Measurements from ENCODE around the gene PTGR2. TPM values are rescaled to one million over a fixed set of nuclear protein-coding genes. Genes with fewer than 3 reads are reported as not detected.

PTGR2 gene
- total and polyA plus RNA-seq, 2 of the 8 experiments (the other 6 are each of a cell fraction or from before 2014, with no cell fraction given): 6.0 to 17.5 TPM

- TF ChIP-seq SUZ12 (IDR thresholded peaks at IDR 0.05; ENCODE audit: low read length) (peak; percentile 48; the same call in 1 of the 2 replicates), POLR2AphosphoS5 (IDR thresholded peaks at IDR 0.05; ENCODE audit: low read depth, low read length) (peak; percentile 71), TEAD4 (IDR thresholded peaks at IDR 0.05; ENCODE audit: low read depth, low read length) (no peak), SRF (IDR thresholded peaks at IDR 0.05; ENCODE audit: low read depth, low read length) (no peak), KDM4A (IDR thresholded peaks at IDR 0.05; ENCODE audit: low read depth, low read length, severe bottlenecking) (peak; percentile 89), SAP30 (IDR thresholded peaks at IDR 0.05; ENCODE audit: insufficient read depth, insufficient replicate concordance, low read length) (no peak), EGR1 (IDR thresholded peaks at IDR 0.05; ENCODE audit: borderline replicate concordance, low read depth, low read length) (peak; percentile 84), MAX (IDR thresholded peaks at IDR 0.05) (peak; percentile 41), SIRT6 (IDR thresholded peaks at IDR 0.05; ENCODE audit: low read length) (no peak), RNF2 (IDR thresholded peaks at IDR 0.05; ENCODE audit: borderline replicate concordance, low read depth, low read length, missing control alignments, poor library complexity, severe bottlenecking) (no peak), POU5F1 (IDR thresholded peaks at IDR 0.05; ENCODE audit: low read depth, low read length) (no peak), RAD21 (IDR thresholded peaks at IDR 0.05 in 1 of 2, conservative IDR thresholded peaks at IDR 0.05 in 1 of 2; ENCODE audit: low read depth in 2 of 2, low read length in 2 of 2) (no peak), E2F6 (IDR thresholded peaks at IDR 0.05) (peak; percentile 27; the same call in 1 of the 2 replicates), JUND (IDR thresholded peaks at IDR 0.05; ENCODE audit: low read length) (peak; percentile 57; the same call in 1 of the 2 replicates), GABPA (IDR thresholded peaks at IDR 0.05; ENCODE audit: borderline replicate concordance, insufficient read depth, low read length) (peak; percentile 89), RFX5 (IDR thresholded peaks at IDR 0.05; ENCODE audit: borderline replicate concordance, low read depth, low read length) (no peak), SIN3A (conservative IDR thresholded peaks at IDR 0.05 in 1 of 2, IDR thresholded peaks at IDR 0.05 in 1 of 2; ENCODE audit: low read depth in 1 of 2, low read length in 2 of 2) (peak in 1 of 2 experiments; percentile 80; a peak in 2 of 4 replicates)
- TF ChIP-seq, protein P1, sequence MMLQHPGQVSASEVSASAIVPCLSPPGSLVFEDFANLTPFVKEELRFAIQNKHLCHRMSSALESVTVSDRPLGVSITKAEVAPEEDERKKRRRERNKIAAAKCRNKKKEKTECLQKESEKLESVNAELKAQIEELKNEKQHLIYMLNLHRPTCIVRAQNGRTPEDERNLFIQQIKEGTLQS (IDR thresholded peaks at IDR 0.05; ENCODE audit: insufficient read depth, low read depth, low read length): no peak
- TF ChIP-seq, protein P2, sequence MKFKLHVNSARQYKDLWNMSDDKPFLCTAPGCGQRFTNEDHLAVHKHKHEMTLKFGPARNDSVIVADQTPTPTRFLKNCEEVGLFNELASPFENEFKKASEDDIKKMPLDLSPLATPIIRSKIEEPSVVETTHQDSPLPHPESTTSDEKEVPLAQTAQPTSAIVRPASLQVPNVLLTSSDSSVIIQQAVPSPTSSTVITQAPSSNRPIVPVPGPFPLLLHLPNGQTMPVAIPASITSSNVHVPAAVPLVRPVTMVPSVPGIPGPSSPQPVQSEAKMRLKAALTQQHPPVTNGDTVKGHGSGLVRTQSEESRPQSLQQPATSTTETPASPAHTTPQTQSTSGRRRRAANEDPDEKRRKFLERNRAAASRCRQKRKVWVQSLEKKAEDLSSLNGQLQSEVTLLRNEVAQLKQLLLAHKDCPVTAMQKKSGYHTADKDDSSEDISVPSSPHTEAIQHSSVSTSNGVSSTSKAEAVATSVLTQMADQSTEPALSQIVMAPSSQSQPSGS (IDR thresholded peaks at IDR 0.05; ENCODE audit: low read length): peak; percentile 93
Measured at GRCh38 chr14:73886449-73887317, 35.1 kb downstream of the PTGR2 start, which contains the start of gene ZNF410 (continued).
